Stimulated activated CD4-positive, alpha-beta T cell treated with anti-CD3 and anti-CD28 coated beads, Interleukin-1b, Interleukin-23, amount 100 ng/mL, for 1 hour (primary cell): ENCODE results near the gene BARHL1.

Experiments
- DNase-seq, 2 donors: peaks; one replicate each; pipeline ENCODE4 v3.0.0-alpha.2; 2020; ENCODE audit warnings: low read depth in 2 of 2

The BARHL1 gene

DNA sequence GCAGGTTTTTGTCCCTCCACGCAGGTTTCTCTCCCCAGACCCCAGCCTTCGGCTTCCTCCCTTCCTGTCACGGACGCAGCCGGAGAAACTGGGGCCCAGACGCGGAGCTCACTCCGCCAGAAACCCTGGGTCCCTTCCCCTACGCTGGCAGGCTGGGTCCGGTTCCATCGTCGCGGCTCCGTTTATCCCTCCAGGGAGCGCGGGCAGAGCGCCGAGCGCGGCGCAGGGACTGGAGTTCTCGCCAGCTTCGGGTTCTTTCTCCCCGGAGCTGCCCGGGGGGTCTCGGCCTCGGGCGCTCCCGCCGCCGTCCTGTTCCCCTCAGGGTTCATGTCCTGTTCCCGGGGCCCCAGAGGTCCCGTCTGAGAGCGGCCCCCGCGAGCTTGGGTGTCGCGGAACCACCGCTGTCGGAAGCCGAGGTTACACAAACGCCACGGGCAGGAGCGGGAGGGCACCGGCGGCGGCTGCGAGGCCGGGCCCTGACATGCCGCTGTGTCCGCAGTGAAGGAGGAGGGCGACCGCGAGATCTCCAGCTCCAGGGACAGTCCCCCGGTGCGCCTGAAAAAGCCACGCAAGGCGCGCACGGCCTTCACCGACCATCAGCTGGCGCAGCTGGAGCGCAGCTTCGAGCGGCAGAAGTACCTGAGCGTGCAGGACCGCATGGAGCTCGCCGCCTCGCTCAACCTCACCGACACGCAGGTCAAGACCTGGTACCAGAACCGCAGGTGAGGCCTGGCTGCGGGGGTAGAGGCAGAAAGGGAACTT is 4.6 kb downstream of the BARHL1 start:
- no peak for DNase-seq

DNA sequence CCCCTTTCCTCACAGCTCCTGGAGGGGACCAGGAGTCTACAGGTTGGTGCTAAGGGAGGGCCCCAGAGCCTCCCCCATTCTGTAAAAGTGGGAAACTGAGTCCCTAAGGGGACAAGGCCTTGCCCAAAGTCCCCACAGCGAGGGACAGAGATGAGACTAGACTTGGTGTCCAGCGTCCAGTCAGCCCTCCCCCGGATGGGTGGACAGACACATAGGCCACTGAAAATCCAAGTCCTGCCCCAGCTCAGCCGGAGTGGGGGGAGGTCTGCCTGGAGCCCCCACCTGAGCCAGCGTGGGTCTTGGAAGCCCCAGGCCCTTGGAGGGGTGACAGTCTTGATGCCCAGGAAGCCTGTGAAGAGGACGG is 5.2 kb downstream of the BARHL1 start:
- no peak for DNase-seq

DNA sequence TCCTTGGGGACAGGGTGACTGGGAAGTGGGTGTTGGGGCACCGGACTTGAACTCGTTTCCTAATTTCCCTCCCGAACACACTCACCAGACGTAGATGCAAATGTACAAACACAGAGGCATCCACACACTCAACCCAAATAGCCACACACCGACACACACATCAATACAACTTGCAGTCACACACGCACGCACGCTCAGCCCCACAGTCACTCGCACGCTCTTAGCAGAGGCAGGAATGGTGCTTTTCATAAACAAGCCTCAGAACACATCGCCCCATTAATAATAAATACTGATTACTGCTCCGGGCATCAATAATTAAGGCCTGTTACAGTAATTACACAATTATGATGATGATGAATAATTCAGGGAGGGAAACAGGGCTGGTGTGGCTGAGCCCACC is 5.7 kb downstream of the BARHL1 start:
- DNase-seq: no peak

DNA sequence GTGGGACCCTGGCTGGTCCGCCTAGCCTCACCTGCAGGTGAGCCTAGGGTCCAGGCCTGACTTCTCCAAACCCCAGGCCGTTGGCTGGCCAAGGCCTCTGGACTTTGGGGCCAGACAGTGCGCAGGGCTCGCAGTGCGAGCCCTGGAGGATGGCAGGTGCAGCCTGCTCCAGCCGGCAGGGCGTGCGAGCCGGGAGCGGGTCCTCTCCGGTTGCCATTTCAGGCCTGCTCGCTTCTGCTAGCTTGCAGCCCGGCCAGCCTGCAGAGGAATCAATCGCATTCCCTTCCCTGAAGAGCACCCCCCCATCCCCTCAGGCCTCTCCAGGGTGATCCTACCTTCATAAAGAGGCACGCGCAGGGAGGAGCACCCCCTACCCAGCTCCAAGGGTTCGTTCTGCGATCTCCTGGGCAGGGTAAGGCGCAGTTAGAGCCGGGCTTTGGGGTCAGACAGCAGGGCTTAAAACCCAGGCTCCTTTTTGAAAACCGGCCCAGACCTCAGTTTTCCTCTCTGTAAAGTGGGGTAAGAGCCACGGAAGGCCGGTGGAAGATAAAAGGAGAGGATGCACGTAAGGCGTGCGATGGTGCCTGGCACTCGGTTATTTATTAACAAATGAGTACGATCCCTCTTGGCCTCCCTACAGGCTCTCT is 6.2 kb downstream of the BARHL1 start:
- no peak for DNase-seq

GRCh38 chr9:132589148-132590036 is 7.0 kb downstream of the BARHL1 start:
- no peak for DNase-seq

- DNase-seq: no peak
Observed at GRCh38 chr9:132590037-132590317, 7.6 kb downstream of the BARHL1 start.

GRCh38 chr9:132590318-132591182 is 8.1 kb downstream of the BARHL1 start:
- DNase-seq: no peak

DNA sequence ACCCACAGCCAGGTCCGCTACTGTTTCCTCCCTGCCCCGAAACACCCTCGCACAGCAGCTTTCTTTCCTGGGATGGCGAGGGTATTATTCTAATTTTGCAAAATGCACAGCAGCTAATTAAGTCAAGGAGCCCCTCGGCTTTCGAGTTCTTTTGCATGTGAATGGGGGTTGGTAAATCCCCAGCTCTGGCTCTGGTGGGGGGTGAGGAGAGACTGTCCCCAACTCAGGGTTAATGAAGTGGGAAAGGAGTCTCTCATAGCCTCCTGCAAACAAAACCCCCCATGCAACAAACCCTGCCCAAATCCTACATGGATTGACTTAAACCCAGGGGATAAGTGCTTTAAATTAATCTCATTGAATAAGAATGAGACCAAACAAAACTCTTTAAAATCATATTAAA is 8.8 kb downstream of the BARHL1 start:
- no peak for DNase-seq

DNA sequence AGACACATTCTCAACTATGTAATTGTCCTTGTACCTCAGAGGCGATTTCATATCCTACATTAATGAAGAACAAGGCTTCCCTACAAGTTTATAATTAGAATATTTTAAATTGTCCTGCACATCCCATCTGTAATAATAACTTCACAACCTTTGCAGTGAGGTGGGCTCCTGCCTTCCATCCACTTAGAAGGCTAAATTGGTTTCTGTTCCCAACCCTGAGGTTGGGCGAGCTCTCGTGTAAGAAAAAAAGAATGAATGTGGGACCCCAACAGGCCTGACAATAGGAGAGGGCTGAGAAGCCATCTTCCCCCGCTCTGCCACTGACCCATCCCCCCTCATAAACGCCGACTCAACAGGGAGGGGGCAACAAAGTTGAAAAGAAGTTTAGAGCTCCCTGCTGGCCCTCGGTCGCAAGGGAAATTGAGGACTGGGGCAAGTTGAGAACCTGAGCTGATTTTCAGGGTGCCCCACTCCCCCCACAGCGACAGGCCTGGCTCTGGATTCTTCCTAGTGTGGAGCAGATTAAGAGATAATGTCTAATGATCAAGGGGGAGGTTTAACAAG is 9.4 kb downstream of the BARHL1 start:
- no peak for DNase-seq

DNA sequence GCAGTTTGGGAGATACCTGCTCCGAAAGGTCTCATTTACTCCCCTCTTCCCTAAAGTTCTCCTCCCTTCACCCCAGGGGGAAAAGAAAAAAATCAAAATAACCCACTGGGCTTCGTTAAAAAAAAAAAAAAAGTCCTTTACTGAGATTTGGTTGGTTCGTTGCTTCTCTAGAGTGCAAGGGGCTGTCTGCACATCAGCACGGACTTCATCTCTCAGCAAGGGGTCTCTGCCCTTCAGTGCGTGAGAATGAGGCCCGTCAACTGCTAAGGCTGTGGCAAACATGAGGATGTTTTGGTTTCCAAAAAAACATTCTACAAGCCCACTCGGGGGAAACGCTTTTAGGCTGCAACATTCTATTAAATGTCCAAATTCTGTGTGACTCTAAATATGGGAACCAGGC is 10.0 kb downstream of the BARHL1 start:
- no peak for DNase-seq

DNA sequence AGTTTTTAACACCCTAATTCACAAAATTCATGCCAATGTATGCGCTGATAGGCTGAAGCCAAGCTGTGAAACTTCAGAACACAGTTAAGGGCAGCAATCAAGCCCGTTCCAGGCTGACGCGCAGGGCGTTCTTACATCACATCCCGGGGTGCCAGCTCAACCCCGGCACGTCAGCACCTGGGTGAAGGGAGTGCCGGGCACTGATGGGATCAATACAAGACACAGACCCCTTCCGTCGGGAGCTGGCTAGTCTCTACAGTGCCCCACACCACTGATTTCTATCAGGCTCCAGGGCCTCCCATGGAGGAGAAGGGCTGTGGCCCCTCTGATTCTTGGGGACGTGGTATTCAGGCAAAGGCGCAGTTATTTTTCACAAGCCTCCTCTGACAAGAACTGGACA is 12.0 kb downstream of the BARHL1 start:
- no peak for DNase-seq

DNA sequence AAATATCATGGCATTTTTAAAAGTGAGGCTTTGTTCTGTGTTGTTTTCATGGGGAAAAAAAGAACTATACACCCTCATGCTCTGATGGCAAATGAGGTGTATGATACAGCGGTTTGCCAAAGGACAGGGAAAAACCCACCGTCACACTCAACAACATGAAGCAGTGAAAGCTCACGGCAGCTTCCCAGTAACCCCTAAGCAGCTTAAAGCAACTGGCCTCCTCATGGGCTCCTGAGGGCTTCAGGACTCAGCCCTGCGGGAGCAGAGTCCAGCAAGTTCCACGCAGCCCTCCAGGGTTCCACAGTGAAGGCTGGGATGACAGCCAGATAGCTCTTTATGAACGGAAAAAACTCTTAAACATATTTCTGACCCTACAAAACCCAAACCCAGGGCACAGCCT is 12.9 kb downstream of the BARHL1 start:
- no peak for DNase-seq

- DNase-seq: no peak
Observed at GRCh38 chr9:132596200-132596599, 13.8 kb downstream of the BARHL1 start.

DNA sequence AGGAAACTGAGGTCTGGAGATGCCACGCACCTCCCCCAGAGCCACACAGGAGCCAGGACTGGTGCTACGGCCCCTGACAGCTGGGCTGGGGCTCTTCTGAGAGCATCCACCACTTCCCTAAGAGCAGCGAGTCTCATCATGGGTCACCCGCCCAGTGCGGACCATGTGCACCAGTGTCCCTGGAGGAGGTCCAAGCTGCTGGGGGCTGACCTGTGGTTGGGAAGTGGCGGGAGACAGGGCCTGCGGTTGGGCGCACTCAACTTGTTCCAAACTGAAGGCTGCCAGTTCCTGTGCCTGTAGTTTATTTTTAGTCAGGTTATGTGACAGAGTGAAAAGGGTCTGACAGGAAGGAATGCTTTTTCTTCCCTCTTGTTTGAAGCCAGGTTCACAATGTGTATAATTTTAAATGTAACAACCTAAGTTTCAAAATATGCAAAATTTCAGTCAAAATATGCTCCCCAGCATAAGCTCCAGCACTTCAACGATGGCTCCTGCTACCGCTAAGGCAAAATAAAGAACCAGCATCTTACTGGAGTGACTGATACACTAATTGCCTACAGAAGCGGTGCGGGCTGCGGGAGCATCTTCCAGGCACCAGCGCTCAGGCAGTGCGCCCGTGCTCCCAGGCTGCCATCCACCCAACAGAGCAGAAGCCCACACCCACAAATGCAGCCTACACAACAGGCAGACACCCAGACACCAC is 14.8 kb downstream of the BARHL1 start:
- DNase-seq: no peak

DNA sequence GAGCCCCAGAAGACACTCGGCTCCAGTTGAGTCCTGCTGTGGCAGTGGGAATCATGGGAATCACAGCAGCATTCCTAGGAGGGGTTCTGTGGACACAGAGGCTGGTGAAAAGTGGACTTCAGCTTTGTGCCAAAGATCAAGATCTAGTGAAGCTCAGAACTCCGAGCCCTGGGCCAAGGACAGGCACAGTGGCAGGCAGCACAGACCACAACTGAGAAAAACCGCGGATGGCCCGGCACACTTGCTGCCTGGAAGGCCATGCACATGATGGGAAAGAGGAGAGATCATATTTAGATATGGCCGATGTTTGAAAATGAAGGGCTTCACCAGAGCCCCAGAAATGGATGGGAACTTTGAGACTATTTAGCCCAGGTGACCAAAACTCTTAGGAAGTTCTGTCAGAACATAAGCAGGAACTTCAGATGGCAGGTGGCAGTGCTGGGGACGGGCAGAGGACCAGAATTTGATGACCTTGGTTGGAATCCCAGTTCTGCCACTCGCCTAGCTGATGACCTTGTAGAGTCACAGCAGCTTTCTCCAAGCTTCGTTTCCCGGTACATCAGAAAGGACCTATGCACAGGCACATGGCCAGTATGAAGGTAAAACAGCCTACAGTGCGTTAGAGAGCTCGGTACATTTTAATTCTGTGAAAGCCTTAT is 18.0 kb downstream of the BARHL1 start:
- no peak for DNase-seq

- no peak for DNase-seq
Observed at GRCh38 chr9:132602207-132602606, 19.8 kb downstream of the BARHL1 start.

- no peak for DNase-seq
Observed at GRCh38 chr9:132605387-132605786, 23.0 kb downstream of the BARHL1 start.

GRCh38 chr9:132606066-132606465 is 23.7 kb downstream of the BARHL1 start:
- no peak for DNase-seq

GRCh38 chr9:132609184-132609583 is 26.8 kb downstream of the BARHL1 start:
- DNase-seq: no peak

DNA sequence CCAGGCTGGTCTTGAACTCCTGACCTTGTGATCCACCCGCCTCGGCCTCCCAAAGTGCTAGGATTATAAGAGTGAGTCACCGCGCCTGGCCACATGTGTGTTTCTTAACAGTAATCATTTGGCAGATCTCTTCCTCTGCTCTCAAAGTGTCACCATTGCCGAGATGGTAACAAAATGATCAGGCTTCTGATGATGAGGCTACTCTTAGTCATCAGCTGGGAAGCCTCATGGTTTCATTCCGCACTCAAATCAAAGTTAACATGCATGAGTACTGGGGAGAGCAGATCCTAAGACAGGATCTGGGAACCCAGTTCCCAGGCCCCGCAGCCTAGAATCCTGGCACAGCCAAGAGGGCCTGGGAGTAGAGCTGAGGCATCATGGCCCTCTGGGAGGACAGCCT is 27.4 kb downstream of the BARHL1 start:
- DNase-seq: no peak
